Dedifferentiated amniotic fluid mesenchymal stem cell (primary cell): ENCODE measurements around the gene ITGA5.

Experiments used
- DNase-seq: peaks from one replicate; pipeline ENCODE4 v3.0.0-alpha.2; 2016; ENCODE audit errors: extremely low spot score

Gene ITGA5

DNA sequence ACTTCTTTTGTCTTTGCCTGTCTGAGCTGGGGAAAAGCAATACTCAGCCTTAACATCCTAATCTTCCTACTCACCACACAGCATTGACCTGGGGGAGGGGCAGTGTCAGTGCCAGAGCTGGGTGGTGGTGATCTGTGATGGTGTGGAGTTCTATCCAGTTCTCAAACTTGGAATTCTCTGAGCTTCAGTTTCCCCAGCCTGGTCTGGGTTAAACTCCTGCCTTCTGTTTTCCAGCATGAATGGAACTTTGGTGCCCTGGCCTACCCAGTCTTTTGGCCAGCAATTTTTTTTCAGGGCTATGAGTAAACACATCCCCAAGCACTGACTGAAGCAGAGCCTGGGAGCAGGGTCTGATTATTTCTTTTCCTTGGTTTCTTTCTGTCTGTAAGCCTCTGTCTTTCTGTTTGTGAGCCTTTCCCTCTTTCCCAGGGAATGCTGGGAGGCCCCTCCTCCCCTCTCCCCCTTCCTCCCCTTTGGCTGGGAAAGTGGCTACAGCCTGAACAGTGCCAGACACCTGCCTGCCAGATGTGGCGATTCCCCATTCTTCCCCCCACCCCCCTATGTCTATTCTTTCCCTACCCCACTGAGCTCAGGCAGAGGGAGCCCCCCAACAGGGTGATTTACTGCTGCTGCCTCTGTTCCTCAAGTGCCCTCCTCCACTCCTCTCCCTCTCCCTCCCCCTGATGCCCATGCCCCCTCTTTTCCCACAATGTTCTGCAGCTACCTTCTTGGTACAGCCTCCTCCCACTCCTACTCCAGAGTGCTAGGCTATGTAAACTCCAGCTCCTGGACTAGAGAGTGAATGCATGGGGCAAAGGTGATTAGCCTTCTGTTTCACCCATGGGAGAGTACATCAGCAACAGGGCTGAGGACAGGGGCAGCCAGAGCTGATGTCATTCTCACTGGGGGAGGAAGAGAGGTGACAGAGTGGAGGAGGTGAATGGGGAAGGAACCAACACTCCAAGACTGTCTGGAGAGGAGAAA is 65.9 kb downstream of the ITGA5 start:
- no peak for DNase-seq

- no peak for DNase-seq
Observed at GRCh38 chr12:54352022-54352531, 67.0 kb downstream of the ITGA5 start.

GRCh38 chr12:54351341-54351740 is 67.7 kb downstream of the ITGA5 start:
- no peak for DNase-seq

DNA sequence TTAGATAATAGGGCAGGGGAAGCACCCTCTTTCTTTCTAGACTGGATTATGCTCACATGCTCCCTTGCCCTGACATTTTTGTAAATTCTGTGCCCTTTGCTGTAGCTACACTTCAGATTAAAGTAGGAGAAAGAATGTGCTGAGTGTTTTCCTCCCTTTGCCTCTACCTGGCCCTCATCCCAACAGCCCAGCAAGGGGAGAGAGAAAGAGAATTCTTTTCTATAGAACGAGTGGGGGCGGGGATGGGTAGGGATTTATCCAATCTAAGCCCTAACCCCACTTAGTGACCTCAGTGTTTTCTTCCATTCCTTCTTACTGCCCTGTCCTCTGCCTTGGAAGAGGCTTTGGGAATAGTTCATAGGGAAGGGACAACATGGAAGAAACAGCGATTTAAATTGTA is 68.3 kb downstream of the ITGA5 start:
- DNase-seq: no peak

DNA sequence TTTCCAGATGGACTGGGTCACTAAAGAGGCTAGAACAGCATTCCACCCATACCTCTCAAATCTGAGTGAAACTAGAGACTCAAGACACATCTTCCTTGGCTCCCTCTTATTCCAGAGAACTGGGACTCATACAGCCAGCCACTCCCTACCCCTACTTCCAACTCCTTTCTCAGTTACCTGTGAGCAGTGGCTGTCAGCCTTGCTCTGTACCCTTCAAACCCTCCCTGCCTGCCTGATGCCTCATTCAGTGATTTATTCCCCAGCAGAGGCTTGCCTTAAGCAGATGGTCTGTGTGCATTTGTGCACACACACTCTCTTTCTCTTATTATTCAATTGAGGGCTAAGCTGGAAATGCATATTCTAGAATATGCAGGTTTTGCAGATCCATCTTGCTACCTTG is 69.4 kb downstream of the ITGA5 start:
- DNase-seq: no peak

DNA sequence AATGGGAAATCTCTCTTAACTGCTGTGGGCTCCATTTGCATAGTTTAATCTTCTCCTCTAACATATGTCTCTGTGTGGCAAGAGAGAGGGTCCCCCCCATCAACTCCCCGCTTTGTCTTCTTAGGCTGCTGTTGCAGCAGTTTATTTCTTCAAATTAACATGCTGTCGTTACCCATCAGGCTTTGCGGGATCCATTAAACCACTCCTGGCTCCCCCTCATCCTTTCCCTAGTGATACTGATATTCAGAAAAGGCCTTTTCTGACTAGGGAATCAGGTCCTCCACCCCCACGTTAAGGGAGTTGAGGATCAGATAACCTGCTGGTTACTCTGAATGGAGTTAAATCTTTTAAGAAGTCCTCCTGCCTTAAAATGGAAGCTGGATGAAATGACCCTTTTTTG is 70.0 kb downstream of the ITGA5 start:
- no peak for DNase-seq
